Coronary artery (tissue), 2 donors: ENCODE measurements around the gene LRRTM4.

ENCODE experiments used
- DNase-seq: peaks from one replicate; pipeline ENCODE4 v3.0.0-alpha.2; 2017; ENCODE audit warnings: low spot score
- H3K27ac ChIP-seq, 2 donors: fragments of 200-600 bp; sonication (generic); one replicate each; pipeline ENCODE4 v1.5.1; 2016 to 2019
- H3K4me3 ChIP-seq: fragments of 200-600 bp; sonication (generic); 2 replicates; pipeline ENCODE4 v1.5.1; 2016; ENCODE audit warnings: mild to moderate bottlenecking, moderate library complexity
- CTCF ChIP-seq: fragments of 200-600 bp; sonication (generic); IDR thresholded peaks from one replicate; pipeline ENCODE4 v1.5.1; 2019; ENCODE audit warnings: antibody characterized with exemption

Gene LRRTM4

GRCh38 chr2:76870011-76870410, 652.2 kb downstream of the LRRTM4 start:
- no peak for DNase-seq
- no peak overlapping the region for H3K27ac ChIP-seq
- no peak overlapping the region for H3K4me3 ChIP-seq
- no peak for TF ChIP-seq CTCF

GRCh38 chr2:76867854-76868253, 654.3 kb downstream of the LRRTM4 start:
- no peak for TF ChIP-seq CTCF
- no peak for DNase-seq
- Histone ChIP-seq H3K4me3 (no peak overlapping the region), H3K27ac (no peak overlapping the region)

GRCh38 chr2:76866464-76866863, 655.7 kb downstream of the LRRTM4 start:
- H3K4me3 ChIP-seq: no peak overlapping the region
- no peak for TF ChIP-seq CTCF
- H3K27ac ChIP-seq: no peak overlapping the region
- no peak for DNase-seq

GRCh38 chr2:76862901-76863300, 659.3 kb downstream of the LRRTM4 start:
- Histone ChIP-seq H3K27ac (no peak overlapping the region), H3K4me3 (no peak overlapping the region)
- no peak for DNase-seq
- no peak for TF ChIP-seq CTCF

- DNase-seq: no peak
- TF ChIP-seq CTCF: no peak
- H3K4me3 ChIP-seq: no peak overlapping the region
- H3K27ac ChIP-seq: no peak overlapping the region
These were observed 660.5 kb downstream of the LRRTM4 start for GRCh38 chr2:76861708-76862107.

GRCh38 chr2:76851000-76851399, 671.2 kb downstream of the LRRTM4 start:
- TF ChIP-seq CTCF: no peak
- H3K4me3 ChIP-seq: no peak overlapping the region
- no peak overlapping the region for H3K27ac ChIP-seq
- DNase-seq: no peak

- no peak for TF ChIP-seq CTCF
- no peak overlapping the region for H3K4me3 ChIP-seq
- DNase-seq: no peak
- no peak overlapping the region for H3K27ac ChIP-seq
These were observed 673.1 kb downstream of the LRRTM4 start for GRCh38 chr2:76849086-76849485.
